ENCODE measurements around the gene ABHD17A.

The ABHD17A gene

DNA sequence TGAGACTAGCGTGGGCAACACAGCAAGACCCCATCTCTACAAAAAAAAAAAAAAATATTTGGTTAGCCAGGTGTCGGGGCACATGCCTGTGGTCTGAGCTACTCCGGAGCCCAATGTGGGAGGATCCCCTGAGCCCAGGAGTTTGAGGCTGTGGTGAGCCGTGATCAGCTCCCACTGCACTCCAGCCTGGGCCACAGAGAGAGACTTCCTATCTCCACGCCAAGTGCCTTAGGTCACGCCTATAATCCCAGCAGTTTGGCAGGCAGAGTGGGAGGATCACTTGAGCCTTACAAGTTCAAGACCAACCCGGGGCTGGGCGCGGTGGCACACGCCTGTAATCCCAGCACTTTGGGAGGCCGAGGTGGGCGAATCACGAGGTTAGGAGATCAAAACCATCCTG, 11.2 kb upstream of the ABHD17A start:
- no peak for TF ChIP-seq EZH2phosphoT487 (IDR thresholded peaks at IDR 0.05; ENCODE audit: low read length)
- TF ChIP-seq EZH2 (optimal IDR thresholded peaks at IDR 0.05; ENCODE audit: low read depth, low read length) = no peak
- TF ChIP-seq, protein P1, sequence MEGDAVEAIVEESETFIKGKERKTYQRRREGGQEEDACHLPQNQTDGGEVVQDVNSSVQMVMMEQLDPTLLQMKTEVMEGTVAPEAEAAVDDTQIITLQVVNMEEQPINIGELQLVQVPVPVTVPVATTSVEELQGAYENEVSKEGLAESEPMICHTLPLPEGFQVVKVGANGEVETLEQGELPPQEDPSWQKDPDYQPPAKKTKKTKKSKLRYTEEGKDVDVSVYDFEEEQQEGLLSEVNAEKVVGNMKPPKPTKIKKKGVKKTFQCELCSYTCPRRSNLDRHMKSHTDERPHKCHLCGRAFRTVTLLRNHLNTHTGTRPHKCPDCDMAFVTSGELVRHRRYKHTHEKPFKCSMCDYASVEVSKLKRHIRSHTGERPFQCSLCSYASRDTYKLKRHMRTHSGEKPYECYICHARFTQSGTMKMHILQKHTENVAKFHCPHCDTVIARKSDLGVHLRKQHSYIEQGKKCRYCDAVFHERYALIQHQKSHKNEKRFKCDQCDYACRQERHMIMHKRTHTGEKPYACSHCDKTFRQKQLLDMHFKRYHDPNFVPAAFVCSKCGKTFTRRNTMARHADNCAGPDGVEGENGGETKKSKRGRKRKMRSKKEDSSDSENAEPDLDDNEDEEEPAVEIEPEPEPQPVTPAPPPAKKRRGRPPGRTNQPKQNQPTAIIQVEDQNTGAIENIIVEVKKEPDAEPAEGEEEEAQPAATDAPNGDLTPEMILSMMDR (IDR thresholded peaks at IDR 0.05; ENCODE audit: low read length) = no peak
- H3F3A ChIP-seq (ENCODE audit: insufficient read depth, low read length) = 0 out of 2 replicates have a peak, but pooled peaks cover 10% of the 10 kb centered on the region
- H3K79me2 ChIP-seq (ENCODE audit: low read length) = no peaks in the 10 kb centered on the region
- no peak overlapping the region for H2AFZ ChIP-seq (ENCODE audit: low read length)
- H3K4me1 ChIP-seq (ENCODE audit: low read length) = peaks cover 18% of the 10 kb centered on the region
- no peaks in the 10 kb centered on the region for H3K9me3 ChIP-seq (replicated peaks; ENCODE audit: insufficient read depth, low read length)
- no peaks in the 10 kb centered on the region for H3K36me3 ChIP-seq (replicated peaks; ENCODE audit: insufficient read depth, low read length)
- no peak overlapping the region for H3K4me2 ChIP-seq (ENCODE audit: low read depth, low read length)
- no peak overlapping the region for H3K27ac ChIP-seq (ENCODE audit: low read length)
- H3K9ac ChIP-seq (ENCODE audit: low read length) = no peak overlapping the region
- no peak for DNase-seq
- no peaks in the 10 kb centered on the region for H3K27me3 ChIP-seq (replicated peaks; ENCODE audit: insufficient read depth, low read length)
- H3K4me3 ChIP-seq (ENCODE audit: low read length) = no peak overlapping the region
- no peaks in the 10 kb centered on the region for H3K9me2 ChIP-seq (replicated peaks; ENCODE audit: insufficient read depth, low read length)
- H4K20me1 ChIP-seq (ENCODE audit: insufficient read depth, low read length) = no peaks in the 10 kb centered on the region

DNA sequence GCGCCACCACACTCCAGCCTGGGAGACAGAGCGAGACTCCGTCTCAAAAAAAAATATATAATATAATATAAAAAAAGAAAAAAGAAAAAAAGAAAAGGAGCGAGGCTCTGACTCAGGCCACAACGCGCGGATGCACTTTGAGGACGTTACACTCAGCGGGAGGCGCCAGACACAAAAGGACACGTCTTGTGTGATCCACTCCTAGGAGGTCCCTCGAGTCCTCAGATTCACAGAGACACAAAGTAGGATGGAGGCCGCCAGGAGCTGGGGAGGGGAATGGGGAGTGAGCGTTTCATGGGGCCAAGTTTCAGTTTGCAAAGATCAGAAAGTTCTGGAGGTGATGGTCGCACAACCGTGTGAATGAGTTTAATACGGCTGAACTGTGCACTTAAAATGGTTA, 8.5 kb upstream of the ABHD17A start:
- peaks cover 18% of the 10 kb centered on the region for H3K4me1 ChIP-seq (ENCODE audit: low read length)
- no peaks in the 10 kb centered on the region for H3K9me3 ChIP-seq (replicated peaks; ENCODE audit: insufficient read depth, low read length)
- no peaks in the 10 kb centered on the region for H3K36me3 ChIP-seq (replicated peaks; ENCODE audit: insufficient read depth, low read length)
- H3K27ac ChIP-seq (ENCODE audit: low read length) = no peak overlapping the region
- H3K4me2 ChIP-seq (ENCODE audit: low read depth, low read length) = no peak overlapping the region
- no peaks in the 10 kb centered on the region for H4K20me1 ChIP-seq (ENCODE audit: insufficient read depth, low read length)
- H3K4me3 ChIP-seq (ENCODE audit: low read length) = no peak overlapping the region
- H3F3A ChIP-seq (ENCODE audit: insufficient read depth, low read length) = 0 out of 2 replicates have a peak, but pooled peaks cover 10% of the 10 kb centered on the region
- DNase-seq = no peak
- no peaks in the 10 kb centered on the region for H3K27me3 ChIP-seq (replicated peaks; ENCODE audit: insufficient read depth, low read length)
- no peak overlapping the region for H3K9ac ChIP-seq (ENCODE audit: low read length)
- H3K79me2 ChIP-seq (ENCODE audit: low read length) = no peaks in the 10 kb centered on the region
- no peak overlapping the region for H2AFZ ChIP-seq (ENCODE audit: low read length)
- H3K9me2 ChIP-seq (replicated peaks; ENCODE audit: insufficient read depth, low read length) = no peaks in the 10 kb centered on the region
- TF ChIP-seq, protein P1 (IDR thresholded peaks at IDR 0.05; ENCODE audit: low read length) = no peak
- no peak for TF ChIP-seq EZH2phosphoT487 (IDR thresholded peaks at IDR 0.05; ENCODE audit: low read length)
- TF ChIP-seq EZH2 (optimal IDR thresholded peaks at IDR 0.05; ENCODE audit: low read depth, low read length) = no peak

DNA sequence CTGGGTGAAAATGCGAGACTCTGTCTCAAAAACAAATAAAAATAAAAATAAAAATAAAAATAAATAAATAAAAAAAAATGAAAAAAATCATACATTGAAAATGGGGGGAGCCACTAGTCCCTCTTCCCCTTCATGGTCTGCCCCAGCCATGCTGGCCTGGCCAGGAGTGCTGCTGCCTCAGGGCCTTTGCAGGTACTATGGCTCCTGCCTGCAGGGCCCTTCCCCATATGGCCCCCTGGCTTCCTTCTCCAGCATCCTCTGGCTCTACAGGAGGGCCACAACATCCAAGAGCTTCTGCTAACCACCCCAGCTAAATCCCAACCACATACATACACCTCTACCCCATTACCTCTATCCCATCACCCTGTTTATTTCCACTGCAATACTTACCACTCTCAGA, 4.6 kb upstream of the ABHD17A start:
- Histone ChIP-seq H4K20me1 (ENCODE audit: insufficient read depth, low read length) (no peaks in the 10 kb centered on the region), H3K27ac (ENCODE audit: low read length) (no peak overlapping the region), H3F3A (ENCODE audit: insufficient read depth, low read length) (no peaks in the 10 kb centered on the region), H3K79me2 (ENCODE audit: low read length) (peaks cover 2% of the 10 kb centered on the region), H2AFZ (ENCODE audit: low read length) (no peak overlapping the region), H3K9me2 (replicated peaks; ENCODE audit: insufficient read depth, low read length) (no peaks in the 10 kb centered on the region), H3K36me3 (replicated peaks; ENCODE audit: insufficient read depth, low read length) (no peaks in the 10 kb centered on the region), H3K9ac (ENCODE audit: low read length) (no peak overlapping the region), H3K9me3 (replicated peaks; ENCODE audit: insufficient read depth, low read length) (no peaks in the 10 kb centered on the region), H3K4me2 (ENCODE audit: low read depth, low read length) (no peak overlapping the region), H3K27me3 (replicated peaks; ENCODE audit: insufficient read depth, low read length) (no peaks in the 10 kb centered on the region), H3K4me1 (ENCODE audit: low read length) (no peaks in the 10 kb centered on the region; the same call in 1 of the 2 replicates), H3K4me3 (ENCODE audit: low read length) (no peak overlapping the region)
- DNase-seq = no peak
- TF ChIP-seq EZH2phosphoT487 (IDR thresholded peaks at IDR 0.05; ENCODE audit: low read length) (no peak), EZH2 (optimal IDR thresholded peaks at IDR 0.05; ENCODE audit: low read depth, low read length) (no peak)
- TF ChIP-seq, protein P1 (IDR thresholded peaks at IDR 0.05; ENCODE audit: low read length) = no peak
